Nephron progenitor cell (in vitro differentiated cells): ENCODE results near the gene DTX1.

Experiments
- DNase-seq: peaks from one replicate; pipeline ENCODE4 v3.0.0; 2021
- H3K27ac Mint-ChIP-seq: 2 replicates; pipeline ENCODE4 v1.8.0; 2021; ENCODE audit warnings: mild to moderate bottlenecking, moderate library complexity, mixed read lengths
- H3K27me3 Mint-ChIP-seq: 2 replicates; pipeline ENCODE4 v1.8.0; 2021; ENCODE audit warnings: mild to moderate bottlenecking, low read depth, mixed read lengths; ENCODE audit not compliant: poor library complexity
- H3K36me3 Mint-ChIP-seq: 2 replicates; pipeline ENCODE4 v1.8.0; 2021; ENCODE audit warnings: low read depth, mixed read lengths
- H3K4me1 Mint-ChIP-seq: 2 replicates; pipeline ENCODE4 v1.8.0; 2021; ENCODE audit warnings: mixed read lengths
- H3K4me3 Mint-ChIP-seq: 2 replicates; pipeline ENCODE4 v1.8.0; 2021; ENCODE audit warnings: mild to moderate bottlenecking, moderate library complexity, mixed read lengths
- H3K9me3 Mint-ChIP-seq: 2 replicates; pipeline ENCODE4 v1.8.0; 2021; ENCODE audit warnings: mild to moderate bottlenecking, moderate library complexity, mixed read lengths
- CTCF ChIP-seq: fragments of 200-600 bp; sonication (generic); IDR thresholded peaks from 2 replicates; pipeline ENCODE4 v1.5.0; 2021; ENCODE audit warnings: antibody characterized with exemption

DTX1 gene

GRCh38 chr12:113056631-113057488, at the start of gene DTX1:
Gene DTX1, plus strand, starts transcription at chr12:113056730. Its CDS starts 1,463 bp downstream, at chr12:113058193.
- Mint-ChIP-seq H3K36me3 (no peaks in the 10 kb centered on the region), H3K4me1 (peaks cover 5% of the 10 kb centered on the region), H3K27me3 (peaks cover 51% of the 10 kb centered on the region), H3K4me3 (peak within 1 kb of the TSS; percentile 66), H3K27ac (no peak within 1 kb of the TSS), H3K9me3 (no peaks in the 10 kb centered on the region)
- TF ChIP-seq CTCF, result no peak
- DNase-seq, result peak; percentile 51

GRCh38 chr12:113007166-113007565, 49.4 kb upstream of the DTX1 start:
- Mint-ChIP-seq H3K27ac (no peak overlapping the region), H3K27me3 (peaks cover 61% of the 10 kb centered on the region), H3K36me3 (no peaks in the 10 kb centered on the region), H3K4me3 (no peak overlapping the region), H3K4me1 (no peaks in the 10 kb centered on the region), H3K9me3 (peaks cover 5% of the 10 kb centered on the region)
- TF ChIP-seq CTCF, result no peak
- no peak for DNase-seq

- H3K4me3 Mint-ChIP-seq, result no peak overlapping the region
- DNase-seq, result no peak
- peaks cover 5% of the 10 kb centered on the region for H3K9me3 Mint-ChIP-seq
- peaks cover 62% of the 10 kb centered on the region for H3K27me3 Mint-ChIP-seq
- no peak for TF ChIP-seq CTCF
- H3K36me3 Mint-ChIP-seq, result no peaks in the 10 kb centered on the region
- no peak overlapping the region for H3K27ac Mint-ChIP-seq
- H3K4me1 Mint-ChIP-seq, result peaks cover 6% of the 10 kb centered on the region
Observed at GRCh38 chr12:113010701-113011100, 45.8 kb upstream of the DTX1 start.

- Mint-ChIP-seq H3K27me3 (peaks cover 45% of the 10 kb centered on the region), H3K36me3 (no peaks in the 10 kb centered on the region), H3K4me3 (no peak overlapping the region), H3K4me1 (peaks cover 6% of the 10 kb centered on the region), H3K27ac (no peak overlapping the region), H3K9me3 (peaks cover 5% of the 10 kb centered on the region)
- no peak for TF ChIP-seq CTCF
- DNase-seq, result no peak
Observed at GRCh38 chr12:113014565-113014964, 42.0 kb upstream of the DTX1 start.

GRCh38 chr12:113016796-113017195, 39.7 kb upstream of the DTX1 start:
- no peak overlapping the region for H3K4me3 Mint-ChIP-seq
- H3K9me3 Mint-ChIP-seq, result peaks cover under 1% of the 10 kb centered on the region
- peaks cover 49% of the 10 kb centered on the region for H3K27me3 Mint-ChIP-seq
- DNase-seq, result no peak
- H3K27ac Mint-ChIP-seq, result no peak overlapping the region
- TF ChIP-seq CTCF, result no peak
- H3K4me1 Mint-ChIP-seq, result peaks cover 6% of the 10 kb centered on the region
- H3K36me3 Mint-ChIP-seq, result no peaks in the 10 kb centered on the region

GRCh38 chr12:113019025-113019424, 37.5 kb upstream of the DTX1 start:
- peaks cover 6% of the 10 kb centered on the region for H3K4me1 Mint-ChIP-seq
- H3K36me3 Mint-ChIP-seq, result no peaks in the 10 kb centered on the region
- no peak overlapping the region for H3K4me3 Mint-ChIP-seq
- TF ChIP-seq CTCF, result no peak
- no peaks in the 10 kb centered on the region for H3K9me3 Mint-ChIP-seq
- no peak for DNase-seq
- H3K27ac Mint-ChIP-seq, result no peak overlapping the region
- peaks cover 54% of the 10 kb centered on the region for H3K27me3 Mint-ChIP-seq
